Regular cardiac myocyte (primary cell): ENCODE measurements around the gene SLFN14. TPM values are rescaled to one million over a fixed set of nuclear protein-coding genes. Genes with fewer than 3 reads are reported as not detected.

ENCODE experiments used
- total RNA-seq: library from RNA; depleted of rRNA; stranded (reverse); fragments of >200 nt; gene quantifications from 2 replicates; pipeline ENCODE4 v1.2.3, GENCODE V29; 2014

Gene SLFN14
- total RNA-seq = not detected in 2 replicates

DNA sequence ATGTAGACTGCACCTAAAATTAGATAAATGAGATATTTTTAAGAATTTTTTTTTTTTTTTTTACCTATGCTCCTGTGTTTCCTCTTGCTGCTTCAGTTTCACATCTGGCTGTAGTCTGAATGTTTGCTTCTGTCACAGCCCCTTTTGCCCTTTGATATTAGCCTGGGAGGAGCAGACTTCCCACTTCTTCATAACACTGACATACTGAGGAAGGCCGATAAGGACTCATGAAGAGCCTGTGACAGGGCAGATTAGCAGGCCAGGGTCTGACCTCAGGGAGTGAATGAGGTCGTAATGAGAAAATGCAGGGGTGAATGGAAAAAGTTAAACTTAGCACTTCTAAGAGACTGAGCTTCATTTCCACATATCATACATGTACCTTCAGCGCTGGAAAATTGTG lies at the start of gene SLFN14:
Gene SLFN14, minus strand, starts transcription at position 117 of the 400 bp plus-strand sequence. CDS start 2,757 bp downstream, outside the sequence.

DNA sequence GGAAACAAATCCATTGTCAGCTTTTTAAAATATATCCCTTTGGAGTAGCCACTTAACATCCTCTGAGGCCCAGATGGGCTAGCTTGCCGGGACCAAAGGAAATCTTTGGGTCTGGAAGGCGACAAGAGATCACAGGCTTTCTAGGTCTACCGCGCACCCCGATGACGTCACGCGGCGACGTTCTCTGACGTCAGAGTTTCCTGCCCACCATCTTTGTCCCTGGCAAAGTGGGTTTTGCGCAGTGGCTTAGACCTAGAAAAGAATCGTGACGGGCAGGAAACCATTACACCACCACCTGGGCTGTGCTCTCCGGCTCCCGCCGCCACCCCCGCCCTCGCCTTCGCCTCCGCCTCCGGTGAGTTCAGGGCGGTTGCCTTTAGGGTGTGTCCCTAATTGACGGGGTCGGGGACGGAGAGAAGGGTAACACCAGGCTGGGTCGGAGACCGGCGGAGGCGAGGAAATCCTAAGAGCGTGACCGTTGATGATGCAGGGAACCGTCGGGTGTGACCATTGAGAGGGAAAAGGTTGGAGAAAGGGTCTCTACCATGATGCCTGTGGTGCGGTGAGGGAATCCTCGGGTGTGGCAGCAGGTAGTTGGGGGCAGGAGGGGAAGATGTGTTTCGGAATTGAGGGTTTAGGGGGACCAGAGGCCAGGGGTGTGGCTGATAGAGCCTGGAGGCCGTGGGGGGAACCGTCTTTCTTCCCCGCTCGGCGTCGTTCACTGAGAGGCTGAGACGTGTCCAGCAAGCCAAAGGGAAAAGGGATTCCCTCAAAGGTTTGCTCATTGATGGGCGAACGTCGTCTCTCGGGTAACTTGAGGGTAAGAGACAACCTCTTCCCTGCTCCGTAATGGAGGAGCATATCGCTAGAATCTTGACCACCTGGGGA lies 26.7 kb upstream of the SLFN14 start, which contains the start of gene AP2B1:
Gene AP2B1, plus strand, starts transcription at position 249 of the 888 bp plus-strand sequence. CDS start 6,709 bp downstream, outside the sequence.

DNA sequence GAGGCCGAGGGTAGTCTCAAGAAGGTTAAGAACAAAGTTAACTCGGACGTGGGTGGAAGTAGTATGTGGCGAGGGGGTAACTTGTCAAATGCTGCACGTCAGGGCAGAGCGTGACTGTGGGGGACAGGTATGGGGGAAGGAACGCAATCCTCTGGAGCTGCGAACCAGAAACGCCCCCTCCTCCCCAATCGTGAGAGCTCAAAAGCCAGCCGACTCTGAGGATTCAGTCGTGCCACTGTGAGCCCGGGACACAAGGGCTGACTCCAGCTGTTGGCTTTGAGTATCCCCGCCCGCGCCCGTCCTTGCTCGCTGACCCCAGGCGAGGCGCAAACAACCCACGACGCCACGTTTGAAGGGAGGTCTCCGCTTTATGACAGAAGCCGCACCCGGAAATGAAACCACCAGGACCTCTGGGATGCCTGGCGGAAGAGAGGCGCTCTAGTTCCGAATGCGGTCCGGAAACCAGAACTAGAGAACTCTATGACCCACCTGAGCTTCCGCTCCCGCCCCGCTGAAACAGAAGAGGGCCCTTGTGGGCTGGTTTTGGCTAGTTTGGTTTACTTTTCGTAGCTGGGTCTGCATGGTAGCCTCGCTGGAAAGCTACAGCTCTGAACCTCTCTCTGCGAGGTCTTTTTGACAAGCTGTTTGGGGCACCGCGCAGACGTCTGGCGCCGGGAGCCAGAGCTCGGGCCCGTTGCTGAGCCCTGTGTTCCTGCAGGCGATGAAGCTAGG lies 17.7 kb upstream of the SLFN14 start, which contains the start of gene PEX12:
Gene PEX12, minus strand, starts transcription at position 375 of the 732 bp plus-strand sequence. CDS start 550 bp downstream, outside the sequence.

DNA sequence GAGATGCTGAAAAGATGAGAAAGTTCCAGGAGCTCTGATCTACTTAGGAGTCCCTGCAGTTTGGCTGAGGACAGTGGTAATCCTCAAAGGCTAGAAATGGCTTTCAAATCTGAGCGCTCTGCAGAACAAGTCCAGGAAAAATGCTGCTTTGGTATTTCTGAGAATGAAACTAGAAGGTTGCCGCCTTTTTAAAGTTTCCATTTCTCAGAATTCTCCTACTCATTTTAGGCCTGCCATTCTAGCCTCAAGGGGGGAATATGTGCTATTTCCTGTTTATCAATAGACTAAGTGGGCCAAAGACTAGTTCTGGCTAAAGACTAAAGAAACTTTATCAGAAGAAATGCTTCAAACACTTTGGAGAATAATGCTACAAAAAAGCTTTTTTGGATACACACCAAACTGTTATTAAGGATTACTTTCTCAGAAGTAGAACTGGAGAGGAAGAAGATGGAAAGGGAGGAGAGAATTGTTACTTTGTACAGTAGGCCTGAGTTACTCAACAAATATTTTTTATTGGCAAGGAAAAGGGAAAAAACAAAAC lies 22.9 kb downstream of the SLFN14 start, which contains the start of gene SLFN12L:
Gene SLFN12L, minus strand, starts transcription at position 78 of the 541 bp plus-strand sequence. CDS start 15,314 bp downstream, outside the sequence.

Other genes with a start within 250 kb of the SLFN14 start
- 84.3 and 125 TPM in 2 replicates for gene SLFN11, start 187.2 kb downstream of the SLFN14 start, total RNA-seq
- gene SLFN12, start 128.3 kb downstream of the SLFN14 start, total RNA-seq = 41.2 and 43.1 TPM in 2 replicates
- 1.4 and 4.8 TPM in 2 replicates for gene SLFN13, start 112.1 kb downstream of the SLFN14 start, total RNA-seq
- gene SLFN12L, start 23.1 kb downstream of the SLFN14 start, total RNA-seq = under 0.01 and 0.19 TPM in 2 replicates
- gene PEX12, start 17.8 kb upstream of the SLFN14 start, total RNA-seq = 4.4 and 5.4 TPM in 2 replicates
- 57.2 and 58.9 TPM in 2 replicates for gene AP2B1, start 26.5 kb upstream of the SLFN14 start, total RNA-seq
- gene RASL10B, start 170.8 kb upstream of the SLFN14 start, total RNA-seq = 1.2 and 3.9 TPM in 2 replicates
- 0.28 TPM in 1 of 2 replicates, not detected in the other for gene GAS2L2, start 192.4 kb upstream of the SLFN14 start, total RNA-seq
- not detected in 2 replicates for gene C17orf50, start 200.1 kb upstream of the SLFN14 start, total RNA-seq
- gene MMP28, start 234.8 kb upstream of the SLFN14 start, total RNA-seq = 0.28 and 0.38 TPM in 2 replicates
- 44.5 and 62.1 TPM in 2 replicates for gene TAF15, start 248.7 kb upstream of the SLFN14 start, total RNA-seq